Neural progenitor cell (in vitro differentiated cells): ENCODE results near the gene PSMD6.

ENCODE experiments used
- CTCF ChIP-seq: fragments of 200-600 bp; sonication (generic); IDR thresholded peaks from 2 replicates; pipeline ENCODE4 v1.5.1; 2017; ENCODE audit warnings: antibody characterized with exemption, mild to moderate bottlenecking
- EZH2 ChIP-seq: fragments of 200-600 bp; sonication (generic); IDR thresholded peaks from 2 replicates; pipeline ENCODE4 v1.6.1; 2017; ENCODE audit warnings: antibody characterized with exemption, mild to moderate bottlenecking, moderate library complexity

GRCh38 chr3:64064804-64065203 is 41.5 kb upstream of the PSMD6 start:
- no peak for TF ChIP-seq EZH2
- no peak for TF ChIP-seq CTCF
